ENCODE data around the gene ARAP2.

ARAP2 gene

GRCh38 chr4:36208893-36209473 lies 35.3 kb downstream of the ARAP2 start:
- Histone ChIP-seq H3K9ac (ENCODE audit: low read depth, low read length) (no peak overlapping the region), H4K20me1 (ENCODE audit: insufficient read depth, low read length) (peaks cover 6% of the 10 kb centered on the region; the same call in 1 of the 2 replicates), H3K4me2 (ENCODE audit: insufficient read depth, low read length) (peak overlapping the region; percentile 38; the same call in 1 of the 2 replicates), H3K9me3 (ENCODE audit: insufficient read depth, low read length, severe bottlenecking) (no peaks in the 10 kb centered on the region), H3K27ac (ENCODE audit: low read length) (no peak overlapping the region), H2AFZ (ENCODE audit: low read depth, low read length) (no peak overlapping the region), H3K36me3 (ENCODE audit: insufficient read depth, low read length) (peaks cover 66% of the 10 kb centered on the region), H3K4me3 (ENCODE audit: low read depth in 1 of 2, low read length in 2 of 2) (no peak overlapping the region), H3K27me3 (ENCODE audit: insufficient read depth, low read length, poor library complexity) (no peaks in the 10 kb centered on the region), H3K79me2 (ENCODE audit: insufficient read depth, low read length) (peaks cover 23% of the 10 kb centered on the region), H3K4me1 (ENCODE audit: insufficient read depth, low read length) (peaks cover 25% of the 10 kb centered on the region)
- DNase-seq (peak; percentile 71), ATAC-seq (ENCODE audit: insufficient read depth, low read depth) (peak; percentile 99)
- no peak for TF ChIP-seq EZH2 (IDR thresholded peaks at IDR 0.05; ENCODE audit: borderline replicate concordance, low read depth, low read length, severe bottlenecking)
- TF ChIP-seq CTCF (IDR thresholded peaks at IDR 0.05; ENCODE audit: borderline replicate concordance, extremely low read depth, low read length, poor library complexity, severe bottlenecking) = no peak

GRCh38 chr4:36207831-36208520 lies 36.3 kb downstream of the ARAP2 start:
- Histone ChIP-seq H3K9ac (ENCODE audit: low read depth, low read length) (no peak overlapping the region), H3K9me3 (ENCODE audit: insufficient read depth, low read length, severe bottlenecking) (no peaks in the 10 kb centered on the region), H3K4me1 (ENCODE audit: insufficient read depth, low read length) (peaks cover 25% of the 10 kb centered on the region), H2AFZ (ENCODE audit: low read depth, low read length) (no peak overlapping the region), H3K79me2 (ENCODE audit: insufficient read depth, low read length) (peaks cover 15% of the 10 kb centered on the region; the same call in 1 of the 2 replicates), H3K27me3 (ENCODE audit: insufficient read depth, low read length, poor library complexity) (no peaks in the 10 kb centered on the region), H3K36me3 (ENCODE audit: insufficient read depth, low read length) (peaks cover 66% of the 10 kb centered on the region), H3K27ac (ENCODE audit: low read length) (no peak overlapping the region), H4K20me1 (ENCODE audit: insufficient read depth, low read length) (peaks cover 5% of the 10 kb centered on the region; the same call in 1 of the 2 replicates), H3K4me3 (ENCODE audit: low read depth in 1 of 2, low read length in 2 of 2) (no peak overlapping the region), H3K4me2 (ENCODE audit: insufficient read depth, low read length) (no peak overlapping the region)
- no peak for DNase-seq
- TF ChIP-seq CTCF (IDR thresholded peaks at IDR 0.05; ENCODE audit: borderline replicate concordance, extremely low read depth, low read length, poor library complexity, severe bottlenecking) (no peak), EZH2 (IDR thresholded peaks at IDR 0.05; ENCODE audit: borderline replicate concordance, low read depth, low read length, severe bottlenecking) (no peak)
- no peak for ATAC-seq (ENCODE audit: insufficient read depth, low read depth)

GRCh38 chr4:36207367-36207766 lies 36.9 kb downstream of the ARAP2 start:
- peaks cover 11% of the 10 kb centered on the region; the same call in 1 of the 2 replicates for H3K79me2 ChIP-seq (ENCODE audit: insufficient read depth, low read length)
- DNase-seq = no peak
- peaks cover 25% of the 10 kb centered on the region for H3K4me1 ChIP-seq (ENCODE audit: insufficient read depth, low read length)
- H3K9me3 ChIP-seq (ENCODE audit: insufficient read depth, low read length, severe bottlenecking) = no peaks in the 10 kb centered on the region
- H3K27ac ChIP-seq (ENCODE audit: low read length) = no peak overlapping the region
- TF ChIP-seq EZH2 (IDR thresholded peaks at IDR 0.05; ENCODE audit: borderline replicate concordance, low read depth, low read length, severe bottlenecking) = no peak
- no peak for TF ChIP-seq CTCF (IDR thresholded peaks at IDR 0.05; ENCODE audit: borderline replicate concordance, extremely low read depth, low read length, poor library complexity, severe bottlenecking)
- ATAC-seq (ENCODE audit: insufficient read depth, low read depth) = no peak
- no peak overlapping the region for H3K4me2 ChIP-seq (ENCODE audit: insufficient read depth, low read length)
- peaks cover 5% of the 10 kb centered on the region; the same call in 1 of the 2 replicates for H4K20me1 ChIP-seq (ENCODE audit: insufficient read depth, low read length)
- no peak overlapping the region for H3K4me3 ChIP-seq (ENCODE audit: low read depth in 1 of 2, low read length in 2 of 2)
- no peak overlapping the region for H3K9ac ChIP-seq (ENCODE audit: low read depth, low read length)
- H3K27me3 ChIP-seq (ENCODE audit: insufficient read depth, low read length, poor library complexity) = no peaks in the 10 kb centered on the region
- no peak overlapping the region for H2AFZ ChIP-seq (ENCODE audit: low read depth, low read length)
- peaks cover 63% of the 10 kb centered on the region for H3K36me3 ChIP-seq (ENCODE audit: insufficient read depth, low read length)

Measured in DND-41 (cell line).